Mammary epithelial cell (primary cell): ENCODE results near the gene FREM1.

ENCODE experiments used
- EZH2 ChIP-seq: IDR thresholded peaks from 2 replicates; pipeline ENCODE4 v1.6.1; 2012; ENCODE audit warnings: low read length, inconsistent platforms, borderline replicate concordance
- TF ChIP-seq, protein P1 (sequence below), 2 donors: IDR thresholded peaks in 1 of 2; conservative IDR thresholded peaks in 1 of 2; 2 replicates each; pipeline ENCODE4 v1.5.1; 2011 to 2012; ENCODE audit warnings: inconsistent platforms in 2 of 2, low read length in 2 of 2, mild to moderate bottlenecking in 2 of 2, control low read depth in 1 of 2, low read depth in 1 of 2; ENCODE audit not compliant: insufficient read depth in 1 of 2; ENCODE audit errors: extremely low read depth in 1 of 2

DNA sequence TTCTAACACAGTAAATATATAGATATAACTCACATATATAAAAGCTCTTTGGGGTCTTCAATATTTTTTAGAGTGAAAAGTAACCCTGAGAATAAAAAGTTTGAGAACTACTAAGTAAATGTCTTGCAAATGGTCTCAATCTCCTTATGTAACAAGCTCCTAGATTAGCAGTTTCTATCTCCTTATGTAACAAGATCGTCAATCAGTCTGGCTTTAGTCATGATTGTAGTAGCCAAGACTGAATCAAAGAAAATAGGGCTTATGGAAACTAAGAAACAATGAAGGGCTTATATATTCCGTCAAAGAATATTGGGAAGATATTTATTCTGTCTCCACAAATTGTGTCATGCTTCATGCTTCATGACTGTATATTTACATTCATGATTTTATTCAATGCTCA is 22.4 kb upstream of the FREM1 start:
- TF ChIP-seq, protein P1, sequence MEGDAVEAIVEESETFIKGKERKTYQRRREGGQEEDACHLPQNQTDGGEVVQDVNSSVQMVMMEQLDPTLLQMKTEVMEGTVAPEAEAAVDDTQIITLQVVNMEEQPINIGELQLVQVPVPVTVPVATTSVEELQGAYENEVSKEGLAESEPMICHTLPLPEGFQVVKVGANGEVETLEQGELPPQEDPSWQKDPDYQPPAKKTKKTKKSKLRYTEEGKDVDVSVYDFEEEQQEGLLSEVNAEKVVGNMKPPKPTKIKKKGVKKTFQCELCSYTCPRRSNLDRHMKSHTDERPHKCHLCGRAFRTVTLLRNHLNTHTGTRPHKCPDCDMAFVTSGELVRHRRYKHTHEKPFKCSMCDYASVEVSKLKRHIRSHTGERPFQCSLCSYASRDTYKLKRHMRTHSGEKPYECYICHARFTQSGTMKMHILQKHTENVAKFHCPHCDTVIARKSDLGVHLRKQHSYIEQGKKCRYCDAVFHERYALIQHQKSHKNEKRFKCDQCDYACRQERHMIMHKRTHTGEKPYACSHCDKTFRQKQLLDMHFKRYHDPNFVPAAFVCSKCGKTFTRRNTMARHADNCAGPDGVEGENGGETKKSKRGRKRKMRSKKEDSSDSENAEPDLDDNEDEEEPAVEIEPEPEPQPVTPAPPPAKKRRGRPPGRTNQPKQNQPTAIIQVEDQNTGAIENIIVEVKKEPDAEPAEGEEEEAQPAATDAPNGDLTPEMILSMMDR (conservative IDR thresholded peaks at IDR 0.05 in 1 of 2, IDR thresholded peaks at IDR 0.05 in 1 of 2; ENCODE audit: extremely low read depth in 1 of 2, insufficient read depth in 1 of 2, low read depth in 1 of 2, low read length in 2 of 2) = no peak
- TF ChIP-seq EZH2 = no peak
